ENCODE data around the gene TRIM43B.

DNA sequence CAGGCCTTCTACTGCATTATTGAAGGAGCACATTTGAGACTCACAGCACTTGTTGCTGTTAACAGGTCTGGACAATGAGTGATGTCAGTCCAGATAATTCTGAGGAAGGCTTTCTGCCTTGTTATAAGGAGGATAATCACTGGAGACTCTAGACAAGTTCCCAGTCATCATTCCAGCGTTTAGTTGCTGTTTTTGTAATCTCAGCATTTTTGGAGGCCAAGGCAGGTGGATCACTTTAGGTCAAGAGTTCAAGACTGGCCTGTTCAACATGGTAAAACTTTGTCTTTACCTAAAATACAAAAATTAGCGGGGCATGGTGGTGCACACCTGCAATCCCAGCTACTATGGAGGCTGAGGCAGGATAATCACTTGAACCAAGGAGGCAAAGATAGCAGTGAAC, 39.6 kb upstream of the TRIM43B start:
- TF ChIP-seq, protein P1, sequence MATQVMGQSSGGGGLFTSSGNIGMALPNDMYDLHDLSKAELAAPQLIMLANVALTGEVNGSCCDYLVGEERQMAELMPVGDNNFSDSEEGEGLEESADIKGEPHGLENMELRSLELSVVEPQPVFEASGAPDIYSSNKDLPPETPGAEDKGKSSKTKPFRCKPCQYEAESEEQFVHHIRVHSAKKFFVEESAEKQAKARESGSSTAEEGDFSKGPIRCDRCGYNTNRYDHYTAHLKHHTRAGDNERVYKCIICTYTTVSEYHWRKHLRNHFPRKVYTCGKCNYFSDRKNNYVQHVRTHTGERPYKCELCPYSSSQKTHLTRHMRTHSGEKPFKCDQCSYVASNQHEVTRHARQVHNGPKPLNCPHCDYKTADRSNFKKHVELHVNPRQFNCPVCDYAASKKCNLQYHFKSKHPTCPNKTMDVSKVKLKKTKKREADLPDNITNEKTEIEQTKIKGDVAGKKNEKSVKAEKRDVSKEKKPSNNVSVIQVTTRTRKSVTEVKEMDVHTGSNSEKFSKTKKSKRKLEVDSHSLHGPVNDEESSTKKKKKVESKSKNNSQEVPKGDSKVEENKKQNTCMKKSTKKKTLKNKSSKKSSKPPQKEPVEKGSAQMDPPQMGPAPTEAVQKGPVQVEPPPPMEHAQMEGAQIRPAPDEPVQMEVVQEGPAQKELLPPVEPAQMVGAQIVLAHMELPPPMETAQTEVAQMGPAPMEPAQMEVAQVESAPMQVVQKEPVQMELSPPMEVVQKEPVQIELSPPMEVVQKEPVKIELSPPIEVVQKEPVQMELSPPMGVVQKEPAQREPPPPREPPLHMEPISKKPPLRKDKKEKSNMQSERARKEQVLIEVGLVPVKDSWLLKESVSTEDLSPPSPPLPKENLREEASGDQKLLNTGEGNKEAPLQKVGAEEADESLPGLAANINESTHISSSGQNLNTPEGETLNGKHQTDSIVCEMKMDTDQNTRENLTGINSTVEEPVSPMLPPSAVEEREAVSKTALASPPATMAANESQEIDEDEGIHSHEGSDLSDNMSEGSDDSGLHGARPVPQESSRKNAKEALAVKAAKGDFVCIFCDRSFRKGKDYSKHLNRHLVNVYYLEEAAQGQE (IDR thresholded peaks at IDR 0.05) = no peak
- TF ChIP-seq, protein P2, sequence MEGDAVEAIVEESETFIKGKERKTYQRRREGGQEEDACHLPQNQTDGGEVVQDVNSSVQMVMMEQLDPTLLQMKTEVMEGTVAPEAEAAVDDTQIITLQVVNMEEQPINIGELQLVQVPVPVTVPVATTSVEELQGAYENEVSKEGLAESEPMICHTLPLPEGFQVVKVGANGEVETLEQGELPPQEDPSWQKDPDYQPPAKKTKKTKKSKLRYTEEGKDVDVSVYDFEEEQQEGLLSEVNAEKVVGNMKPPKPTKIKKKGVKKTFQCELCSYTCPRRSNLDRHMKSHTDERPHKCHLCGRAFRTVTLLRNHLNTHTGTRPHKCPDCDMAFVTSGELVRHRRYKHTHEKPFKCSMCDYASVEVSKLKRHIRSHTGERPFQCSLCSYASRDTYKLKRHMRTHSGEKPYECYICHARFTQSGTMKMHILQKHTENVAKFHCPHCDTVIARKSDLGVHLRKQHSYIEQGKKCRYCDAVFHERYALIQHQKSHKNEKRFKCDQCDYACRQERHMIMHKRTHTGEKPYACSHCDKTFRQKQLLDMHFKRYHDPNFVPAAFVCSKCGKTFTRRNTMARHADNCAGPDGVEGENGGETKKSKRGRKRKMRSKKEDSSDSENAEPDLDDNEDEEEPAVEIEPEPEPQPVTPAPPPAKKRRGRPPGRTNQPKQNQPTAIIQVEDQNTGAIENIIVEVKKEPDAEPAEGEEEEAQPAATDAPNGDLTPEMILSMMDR (IDR thresholded peaks at IDR 0.05) = no peak
- no peak for TF ChIP-seq NFE2L2 (conservative IDR thresholded peaks at IDR 0.05; ENCODE audit: low read length)
- TF ChIP-seq, protein P3, sequence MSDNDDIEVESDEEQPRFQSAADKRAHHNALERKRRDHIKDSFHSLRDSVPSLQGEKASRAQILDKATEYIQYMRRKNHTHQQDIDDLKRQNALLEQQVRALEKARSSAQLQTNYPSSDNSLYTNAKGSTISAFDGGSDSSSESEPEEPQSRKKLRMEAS (IDR thresholded peaks at IDR 0.05) = no peak
- no peak for TF ChIP-seq CEBPB (IDR thresholded peaks at IDR 0.05)
- no peak for TF ChIP-seq SMC3 (IDR thresholded peaks at IDR 0.05)
- TF ChIP-seq CBX8 (IDR thresholded peaks at IDR 0.05) = no peak
- TF ChIP-seq CBX2 (IDR thresholded peaks at IDR 0.05; ENCODE audit: borderline replicate concordance, low read depth) = no peak
- TF ChIP-seq POLR2A (IDR thresholded peaks at IDR 0.05; ENCODE audit: low read length) = no peak
- TF ChIP-seq, protein P4, sequence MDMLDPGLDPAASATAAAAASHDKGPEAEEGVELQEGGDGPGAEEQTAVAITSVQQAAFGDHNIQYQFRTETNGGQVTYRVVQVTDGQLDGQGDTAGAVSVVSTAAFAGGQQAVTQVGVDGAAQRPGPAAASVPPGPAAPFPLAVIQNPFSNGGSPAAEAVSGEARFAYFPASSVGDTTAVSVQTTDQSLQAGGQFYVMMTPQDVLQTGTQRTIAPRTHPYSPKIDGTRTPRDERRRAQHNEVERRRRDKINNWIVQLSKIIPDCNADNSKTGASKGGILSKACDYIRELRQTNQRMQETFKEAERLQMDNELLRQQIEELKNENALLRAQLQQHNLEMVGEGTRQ (IDR thresholded peaks at IDR 0.05) = no peak
- no peak for TF ChIP-seq RFX5 (IDR thresholded peaks at IDR 0.05)

All from A549 (cell line).